Measurements from ENCODE around the gene ATP2B1. TPM values are rescaled to one million over a fixed set of nuclear protein-coding genes. Genes with fewer than 3 reads are reported as not detected.
"Not testable (repeated sequence)": the region's sequence is repeated elsewhere in the genome, so short reads cannot be mapped to it uniquely, and the experiment has no call there.

Gene ATP2B1
- 11.4 and 11.5 TPM in 2 replicates for total RNA-seq (2014; rRNA removed; shearing (Covaris generic); ENCODE audit: low replicate concordance)

- in situ Hi-C loops (cut with HindIII; ENCODE audit: low pct_unique_long_range_greater_than_20kb, low sequenced_read_pairs) = no loop called here
- DNase-seq (ENCODE audit: low read depth) = peak; percentile 85
These were observed at the start of gene ATP2B1 for GRCh38 chr12:89708565-89709156. ATP2B1 (minus strand) TSS chr12:89708838; CDS start chr12:89655886, 52,952 bp downstream.

- DNase-seq (ENCODE audit: low read depth); in situ Hi-C loops (cut with HindIII; ENCODE audit: low pct_unique_long_range_greater_than_20kb, low sequenced_read_pairs): not testable (repeated sequence)
These were observed 49.3 kb upstream of the ATP2B1 start for GRCh38 chr12:89757987-89758386.

- peak; percentile 85 for DNase-seq (ENCODE audit: low read depth)
- in situ Hi-C loops (cut with HindIII; ENCODE audit: low pct_unique_long_range_greater_than_20kb, low sequenced_read_pairs) = no loop called here
These were observed 48.2 kb upstream of the ATP2B1 start for GRCh38 chr12:89756585-89757398.

GRCh38 chr12:89756194-89756584 is 47.6 kb upstream of the ATP2B1 start:
- in situ Hi-C loops (cut with HindIII; ENCODE audit: low pct_unique_long_range_greater_than_20kb, low sequenced_read_pairs) = no loop called here

GRCh38 chr12:89753997-89754396 is 45.4 kb upstream of the ATP2B1 start:
- in situ Hi-C loops (cut with HindIII; ENCODE audit: low pct_unique_long_range_greater_than_20kb, low sequenced_read_pairs) = no loop called here
- no peak for DNase-seq (ENCODE audit: low read depth)

More at GRCh38 chr12:89756194-89756584, 47.6 kb upstream of the ATP2B1 start:
- DNase-seq (ENCODE audit: low read depth) = no peak

- no peak for DNase-seq (ENCODE audit: low read depth)
- in situ Hi-C loops (cut with HindIII; ENCODE audit: low pct_unique_long_range_greater_than_20kb, low sequenced_read_pairs) = no loop called here
These were observed 43.7 kb upstream of the ATP2B1 start for GRCh38 chr12:89752341-89752740.

GRCh38 chr12:89750389-89751351 is 42.0 kb upstream of the ATP2B1 start:
- no peak for DNase-seq (ENCODE audit: low read depth)

GRCh38 chr12:89748791-89749190 is 40.2 kb upstream of the ATP2B1 start:
- no peak for DNase-seq (ENCODE audit: low read depth)
- in situ Hi-C loops (cut with HindIII; ENCODE audit: low pct_unique_long_range_greater_than_20kb, low sequenced_read_pairs) = no loop called here

More at GRCh38 chr12:89750389-89751351, 42.0 kb upstream of the ATP2B1 start:
- in situ Hi-C loops (cut with HindIII; ENCODE audit: low pct_unique_long_range_greater_than_20kb, low sequenced_read_pairs) = no loop called here

GRCh38 chr12:89745286-89745685 is 36.6 kb upstream of the ATP2B1 start:
- in situ Hi-C loops (cut with HindIII; ENCODE audit: low pct_unique_long_range_greater_than_20kb, low sequenced_read_pairs) = no loop called here
- no peak for DNase-seq (ENCODE audit: low read depth)

- in situ Hi-C loops (cut with HindIII; ENCODE audit: low pct_unique_long_range_greater_than_20kb, low sequenced_read_pairs) = no loop called here
- no peak for DNase-seq (ENCODE audit: low read depth)
These were observed 33.8 kb upstream of the ATP2B1 start for GRCh38 chr12:89742337-89743022.

- DNase-seq (ENCODE audit: low read depth) = no peak
- in situ Hi-C loops (cut with HindIII; ENCODE audit: low pct_unique_long_range_greater_than_20kb, low sequenced_read_pairs) = no loop called here
These were observed 32.3 kb upstream of the ATP2B1 start for GRCh38 chr12:89740943-89741342.

GRCh38 chr12:89736995-89737394 is 28.4 kb upstream of the ATP2B1 start:
- in situ Hi-C loops (cut with HindIII; ENCODE audit: low pct_unique_long_range_greater_than_20kb, low sequenced_read_pairs) = no loop called here

GRCh38 chr12:89733579-89734201 is 25.1 kb upstream of the ATP2B1 start:
- no peak for DNase-seq (ENCODE audit: low read depth)
- in situ Hi-C loops (cut with HindIII; ENCODE audit: low pct_unique_long_range_greater_than_20kb, low sequenced_read_pairs) = no loop called here

More at GRCh38 chr12:89736995-89737394, 28.4 kb upstream of the ATP2B1 start:
- no peak for DNase-seq (ENCODE audit: low read depth)

GRCh38 chr12:89732522-89732921 is 23.9 kb upstream of the ATP2B1 start:
- DNase-seq (ENCODE audit: low read depth) = no peak
- in situ Hi-C loops (cut with HindIII; ENCODE audit: low pct_unique_long_range_greater_than_20kb, low sequenced_read_pairs) = no loop called here

GRCh38 chr12:89731614-89732013 is 23.0 kb upstream of the ATP2B1 start:
- in situ Hi-C loops (cut with HindIII; ENCODE audit: low pct_unique_long_range_greater_than_20kb, low sequenced_read_pairs) = no loop called here
- no peak for DNase-seq (ENCODE audit: low read depth)

- in situ Hi-C loops (cut with HindIII; ENCODE audit: low pct_unique_long_range_greater_than_20kb, low sequenced_read_pairs) = no loop called here
- no peak for DNase-seq (ENCODE audit: low read depth)
These were observed 22.5 kb upstream of the ATP2B1 start for GRCh38 chr12:89731089-89731488.

GRCh38 chr12:89729946-89730459 is 21.4 kb upstream of the ATP2B1 start:
- in situ Hi-C loops (cut with HindIII; ENCODE audit: low pct_unique_long_range_greater_than_20kb, low sequenced_read_pairs) = no loop called here
- DNase-seq (ENCODE audit: low read depth) = no peak
